ENCODE measurements around the gene CDC7.

GRCh38 chr1:91555821-91556531, 55.3 kb downstream of the CDC7 start:
- TF ChIP-seq SP1 (IDR thresholded peaks at IDR 0.05; ENCODE audit: low read depth) (no peak), CTCF (IDR thresholded peaks at IDR 0.05 in 2 of 3, conservative IDR thresholded peaks at IDR 0.05 in 1 of 3; ENCODE audit: borderline replicate concordance in 1 of 3, insufficient read depth in 1 of 3, low read depth in 2 of 3, low read length in 2 of 3) (no peak), REST (IDR thresholded peaks at IDR 0.05; ENCODE audit: low read depth) (no peak), EZH2phosphoT487 (IDR thresholded peaks at IDR 0.05; ENCODE audit: borderline replicate concordance) (no peak), POLR2AphosphoS5 (IDR thresholded peaks at IDR 0.05; ENCODE audit: low read depth, low read length) (no peak), MAX (IDR thresholded peaks at IDR 0.05) (no peak)

Measured in HCT116 (cell line).